Measurements from ENCODE around the gene KBTBD13. TPM values are rescaled to one million over a fixed set of nuclear protein-coding genes. Genes with fewer than 3 reads are reported as not detected.

KBTBD13 gene
- total and polyA plus RNA-seq, 2 experiments from 2014 or later, result not detected

DNA sequence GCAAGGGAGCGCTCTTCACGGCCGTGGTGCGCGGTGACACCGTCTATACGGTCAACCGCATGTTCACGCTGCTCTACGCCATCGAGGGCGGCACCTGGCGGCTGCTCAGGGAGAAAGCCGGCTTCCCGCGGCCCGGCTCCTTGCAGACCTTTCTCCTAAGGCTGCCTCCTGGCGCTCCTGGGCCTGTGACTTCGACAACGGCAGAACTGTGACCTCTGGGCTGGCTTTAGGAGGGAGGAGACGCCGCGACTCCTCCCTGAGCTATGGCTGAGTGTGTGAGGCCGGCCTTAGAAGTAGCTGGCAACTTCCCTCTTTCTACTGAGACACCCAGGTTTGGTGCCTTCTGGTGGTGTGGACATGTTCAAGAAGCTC, 1.4 kb downstream of the KBTBD13 start:
- peaks cover 18% of the 10 kb centered on the region for H3K27me3 Mint-ChIP-seq (ENCODE audit: insufficient read depth, low read depth, poor library complexity)
- TF ChIP-seq STAT1 (IDR thresholded peaks at IDR 0.05; ENCODE audit: unreplicated experiment) (no peak), CREB1 (CRISPR knock-in tag; IDR thresholded peaks at IDR 0.05; ENCODE audit: low read depth) (0 out of 2 replicates have a peak, but pooled peaks have one; percentile 42), POLR2AphosphoS5 (IDR thresholded peaks at IDR 0.05; ENCODE audit: low read depth) (no peak), JUNB (IDR thresholded peaks at IDR 0.05; ENCODE audit: unreplicated experiment) (no peak), ZNF331 (CRISPR knock-in tag; IDR thresholded peaks at IDR 0.05; ENCODE audit: low read depth) (no peak), EZH2phosphoT487 (IDR thresholded peaks at IDR 0.05; ENCODE audit: unreplicated experiment) (no peak), EZH2 (IDR thresholded peaks at IDR 0.05; ENCODE audit: low read depth, unreplicated experiment) (no peak), ZNF114 (CRISPR knock-in tag; IDR thresholded peaks at IDR 0.05) (no peak)
- TF ChIP-seq, protein P1, sequence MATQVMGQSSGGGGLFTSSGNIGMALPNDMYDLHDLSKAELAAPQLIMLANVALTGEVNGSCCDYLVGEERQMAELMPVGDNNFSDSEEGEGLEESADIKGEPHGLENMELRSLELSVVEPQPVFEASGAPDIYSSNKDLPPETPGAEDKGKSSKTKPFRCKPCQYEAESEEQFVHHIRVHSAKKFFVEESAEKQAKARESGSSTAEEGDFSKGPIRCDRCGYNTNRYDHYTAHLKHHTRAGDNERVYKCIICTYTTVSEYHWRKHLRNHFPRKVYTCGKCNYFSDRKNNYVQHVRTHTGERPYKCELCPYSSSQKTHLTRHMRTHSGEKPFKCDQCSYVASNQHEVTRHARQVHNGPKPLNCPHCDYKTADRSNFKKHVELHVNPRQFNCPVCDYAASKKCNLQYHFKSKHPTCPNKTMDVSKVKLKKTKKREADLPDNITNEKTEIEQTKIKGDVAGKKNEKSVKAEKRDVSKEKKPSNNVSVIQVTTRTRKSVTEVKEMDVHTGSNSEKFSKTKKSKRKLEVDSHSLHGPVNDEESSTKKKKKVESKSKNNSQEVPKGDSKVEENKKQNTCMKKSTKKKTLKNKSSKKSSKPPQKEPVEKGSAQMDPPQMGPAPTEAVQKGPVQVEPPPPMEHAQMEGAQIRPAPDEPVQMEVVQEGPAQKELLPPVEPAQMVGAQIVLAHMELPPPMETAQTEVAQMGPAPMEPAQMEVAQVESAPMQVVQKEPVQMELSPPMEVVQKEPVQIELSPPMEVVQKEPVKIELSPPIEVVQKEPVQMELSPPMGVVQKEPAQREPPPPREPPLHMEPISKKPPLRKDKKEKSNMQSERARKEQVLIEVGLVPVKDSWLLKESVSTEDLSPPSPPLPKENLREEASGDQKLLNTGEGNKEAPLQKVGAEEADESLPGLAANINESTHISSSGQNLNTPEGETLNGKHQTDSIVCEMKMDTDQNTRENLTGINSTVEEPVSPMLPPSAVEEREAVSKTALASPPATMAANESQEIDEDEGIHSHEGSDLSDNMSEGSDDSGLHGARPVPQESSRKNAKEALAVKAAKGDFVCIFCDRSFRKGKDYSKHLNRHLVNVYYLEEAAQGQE (IDR thresholded peaks at IDR 0.05; ENCODE audit: unreplicated experiment), result no peak
- TF ChIP-seq, protein P2, sequence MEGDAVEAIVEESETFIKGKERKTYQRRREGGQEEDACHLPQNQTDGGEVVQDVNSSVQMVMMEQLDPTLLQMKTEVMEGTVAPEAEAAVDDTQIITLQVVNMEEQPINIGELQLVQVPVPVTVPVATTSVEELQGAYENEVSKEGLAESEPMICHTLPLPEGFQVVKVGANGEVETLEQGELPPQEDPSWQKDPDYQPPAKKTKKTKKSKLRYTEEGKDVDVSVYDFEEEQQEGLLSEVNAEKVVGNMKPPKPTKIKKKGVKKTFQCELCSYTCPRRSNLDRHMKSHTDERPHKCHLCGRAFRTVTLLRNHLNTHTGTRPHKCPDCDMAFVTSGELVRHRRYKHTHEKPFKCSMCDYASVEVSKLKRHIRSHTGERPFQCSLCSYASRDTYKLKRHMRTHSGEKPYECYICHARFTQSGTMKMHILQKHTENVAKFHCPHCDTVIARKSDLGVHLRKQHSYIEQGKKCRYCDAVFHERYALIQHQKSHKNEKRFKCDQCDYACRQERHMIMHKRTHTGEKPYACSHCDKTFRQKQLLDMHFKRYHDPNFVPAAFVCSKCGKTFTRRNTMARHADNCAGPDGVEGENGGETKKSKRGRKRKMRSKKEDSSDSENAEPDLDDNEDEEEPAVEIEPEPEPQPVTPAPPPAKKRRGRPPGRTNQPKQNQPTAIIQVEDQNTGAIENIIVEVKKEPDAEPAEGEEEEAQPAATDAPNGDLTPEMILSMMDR (conservative IDR thresholded peaks at IDR 0.05; ENCODE audit: low read depth in 2 of 2), result peak; percentile 60 to 85
- no peak overlapping the region; the same call in 2 of the 3 replicates for H3K4me3 Mint-ChIP-seq
- Histone ChIP-seq H3K79me2 (replicated peaks; ENCODE audit: insufficient read depth) (no peaks in the 10 kb centered on the region), H3K9me2 (ENCODE audit: insufficient read depth) (no peaks in the 10 kb centered on the region), H4K20me1 (replicated peaks; ENCODE audit: insufficient read depth) (no peaks in the 10 kb centered on the region), H3K36me3 (ENCODE audit: insufficient read depth) (no peaks in the 10 kb centered on the region), H3K27ac (ENCODE audit: low read depth) (no peak overlapping the region), H3K4me3 (no peak overlapping the region), H3K4me1 (ENCODE audit: insufficient read depth) (peaks cover 21% of the 10 kb centered on the region), H3K4me2 (peak overlapping the region; percentile 70), H3F3A (replicated peaks; ENCODE audit: low read depth) (peaks cover 17% of the 10 kb centered on the region; the same call in 1 of the 2 replicates), H3K27me3 (ENCODE audit: insufficient read depth) (0 out of 2 replicates have a peak, but pooled peaks cover 3% of the 10 kb centered on the region), H2AFZ (peak overlapping the region; percentile 99)
- DNase-seq (ENCODE audit: low spot score), result peak; percentile 94
- H3K36me3 Mint-ChIP-seq (ENCODE audit: low read depth), result no peaks in the 10 kb centered on the region; the same call in 2 of the 3 replicates
- H3K4me1 Mint-ChIP-seq, result peaks cover 32% of the 10 kb centered on the region
- peaks cover 3% of the 10 kb centered on the region for H3K9me3 Mint-ChIP-seq
- ATAC-seq, result peak; percentile 87
- H3K27ac Mint-ChIP-seq, result no peak overlapping the region

DNA sequence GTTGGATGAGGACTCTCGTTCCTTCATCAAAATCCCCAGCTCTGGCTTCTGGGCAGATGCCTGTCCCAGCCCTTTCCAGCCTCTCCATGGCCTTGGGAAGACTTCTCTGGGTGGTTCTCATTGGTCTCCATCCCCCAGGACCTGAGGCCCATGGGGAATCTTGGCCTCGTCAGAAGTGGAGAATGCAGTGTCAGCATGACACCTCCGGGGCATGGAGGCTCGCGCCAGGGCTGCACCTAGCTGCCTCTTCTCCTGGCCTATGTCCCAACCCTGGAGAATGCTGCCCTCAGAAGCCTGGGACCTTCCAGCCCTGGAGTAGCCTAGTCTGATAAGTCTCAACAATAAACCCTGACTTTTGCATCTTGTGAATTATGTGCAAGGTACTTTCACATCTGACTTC, 3.0 kb downstream of the KBTBD13 start:
- DNase-seq (ENCODE audit: low spot score), result no peak
- Histone ChIP-seq H3K27me3 (ENCODE audit: insufficient read depth) (0 out of 2 replicates have a peak, but pooled peaks cover 3% of the 10 kb centered on the region), H3K27ac (ENCODE audit: low read depth) (no peak overlapping the region), H3K4me2 (no peak overlapping the region), H3K9me2 (ENCODE audit: insufficient read depth) (no peaks in the 10 kb centered on the region), H3K36me3 (ENCODE audit: insufficient read depth) (no peaks in the 10 kb centered on the region), H2AFZ (no peak overlapping the region), H3K79me2 (replicated peaks; ENCODE audit: insufficient read depth) (no peaks in the 10 kb centered on the region), H4K20me1 (replicated peaks; ENCODE audit: insufficient read depth) (no peaks in the 10 kb centered on the region), H3K4me1 (ENCODE audit: insufficient read depth) (peaks cover 35% of the 10 kb centered on the region), H3F3A (replicated peaks; ENCODE audit: low read depth) (peaks cover 28% of the 10 kb centered on the region), H3K4me3 (no peak overlapping the region)
- ATAC-seq, result no peak
- Mint-ChIP-seq H3K4me1 (peaks cover 47% of the 10 kb centered on the region), H3K36me3 (ENCODE audit: low read depth) (no peaks in the 10 kb centered on the region; the same call in 2 of the 3 replicates), H3K4me3 (no peak overlapping the region), H3K27ac (no peak overlapping the region), H3K9me3 (peaks cover 3% of the 10 kb centered on the region), H3K27me3 (ENCODE audit: insufficient read depth, low read depth, poor library complexity) (peaks cover 20% of the 10 kb centered on the region)
- TF ChIP-seq JUNB (IDR thresholded peaks at IDR 0.05; ENCODE audit: unreplicated experiment) (no peak), STAT1 (IDR thresholded peaks at IDR 0.05; ENCODE audit: unreplicated experiment) (no peak), EZH2phosphoT487 (IDR thresholded peaks at IDR 0.05; ENCODE audit: unreplicated experiment) (no peak), POLR2AphosphoS5 (IDR thresholded peaks at IDR 0.05; ENCODE audit: low read depth) (no peak)
- TF ChIP-seq, protein P1 (IDR thresholded peaks at IDR 0.05; ENCODE audit: unreplicated experiment), result no peak
